Measurements from ENCODE around the gene SPSB3. TPM values are rescaled to one million over a fixed set of nuclear protein-coding genes. Genes with fewer than 3 reads are reported as not detected.

SPSB3 gene
- total and polyA plus RNA-seq, 10 donors, result 41.4 to 266 (median 90.0) TPM

DNA sequence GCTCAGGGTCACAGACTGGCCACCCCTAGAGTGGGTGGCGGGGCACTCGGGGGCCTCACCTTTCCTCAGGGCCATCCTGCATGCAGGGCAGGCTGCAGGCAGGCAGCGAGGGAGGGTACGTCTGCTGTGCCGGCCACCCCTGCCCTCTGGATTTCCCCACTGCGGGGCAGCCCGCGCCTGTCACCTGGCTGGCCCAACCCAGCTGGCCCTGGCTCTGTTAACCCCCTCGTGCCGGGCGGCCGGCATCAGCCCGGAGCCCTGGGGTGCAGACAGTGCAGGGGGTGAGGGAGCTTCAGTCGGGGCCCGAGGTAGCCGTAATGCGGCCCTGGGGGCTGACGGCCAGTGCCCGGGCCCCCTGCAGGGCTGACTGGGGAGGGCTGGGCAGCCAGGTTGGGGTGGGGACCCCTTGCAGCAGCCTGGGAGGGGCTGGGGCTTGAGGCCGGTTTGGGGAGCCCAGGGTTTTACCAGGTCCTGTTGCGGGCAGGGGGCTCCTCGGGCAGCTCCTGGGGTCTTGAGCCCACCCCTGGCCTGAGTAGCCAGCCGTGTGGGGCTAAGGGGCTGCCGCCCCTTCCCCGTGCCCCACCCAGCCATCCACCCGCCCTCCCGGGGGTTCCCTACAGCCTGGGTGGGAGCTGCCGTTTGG lies 11.3 kb upstream of the SPSB3 start, which contains the start of gene IGFALS:
TSS of gene IGFALS (minus strand) at position 128 of the 643 bp plus-strand sequence. CDS start at position 75, 53 bp downstream.
- 63 to 86% (median 80%) methylated on average over 14 to 28 of the region's 28 CpGs for WGBS, 5 donors
- no peak within 1 kb of the TSS for H3K27ac ChIP-seq
- H3K4me1 ChIP-seq, result no peaks in the 10 kb centered on the region
- no peak within 1 kb of the TSS for H3K4me3 ChIP-seq
- intact Hi-C loops (cut with DNase I; ENCODE audit: low total_unique reads), result no loop called here
- TF ChIP-seq POLR2AphosphoS5 (IDR thresholded peaks at IDR 0.05) (peak in 1 of 3 donors; percentile 22), POLR2A (IDR thresholded peaks at IDR 0.05) (no peak)
- DNase-seq, result no peak
- H3K9me3 ChIP-seq, result peaks cover 0 to 20% (median 17%) of the 10 kb centered on the region in 8 donors
- H3K27me3 ChIP-seq (replicated peaks in 1 of 7), result no peaks in the 10 kb centered on the region
- H3K36me3 ChIP-seq, result peaks cover 0 to 42% (median 30%) of the 10 kb centered on the region in 6 donors

GRCh38 chr16:1792836-1793577 lies 10.6 kb upstream of the SPSB3 start:
- WGBS, 5 donors, result 92 to 97% (median 92%) methylated on average over 6 to 33 of the region's 33 CpGs
- DNase-seq, result peak; percentile 71
- peaks cover 0 to 13% (median 10%) of the 10 kb centered on the region in 8 donors for H3K9me3 ChIP-seq
- TF ChIP-seq CTCF (IDR thresholded peaks at IDR 0.05 in 8 of 11, conservative IDR thresholded peaks at IDR 0.05 in 3 of 11), result no peak
- no peak for TF ChIP-seq POLR2A (IDR thresholded peaks at IDR 0.05)
- no peak for TF ChIP-seq POLR2AphosphoS5 (IDR thresholded peaks at IDR 0.05)
- no peak overlapping the region for H3K4me3 ChIP-seq
- H3K36me3 ChIP-seq, result peaks cover 0 to 49% (median 37%) of the 10 kb centered on the region in 6 donors
- no peaks in the 10 kb centered on the region for H3K4me1 ChIP-seq
- H3K27me3 ChIP-seq (replicated peaks in 1 of 7), result no peaks in the 10 kb centered on the region
- intact Hi-C loops (cut with DNase I; ENCODE audit: low total_unique reads), result no loop called here
- H3K27ac ChIP-seq, result no peak overlapping the region

DNA sequence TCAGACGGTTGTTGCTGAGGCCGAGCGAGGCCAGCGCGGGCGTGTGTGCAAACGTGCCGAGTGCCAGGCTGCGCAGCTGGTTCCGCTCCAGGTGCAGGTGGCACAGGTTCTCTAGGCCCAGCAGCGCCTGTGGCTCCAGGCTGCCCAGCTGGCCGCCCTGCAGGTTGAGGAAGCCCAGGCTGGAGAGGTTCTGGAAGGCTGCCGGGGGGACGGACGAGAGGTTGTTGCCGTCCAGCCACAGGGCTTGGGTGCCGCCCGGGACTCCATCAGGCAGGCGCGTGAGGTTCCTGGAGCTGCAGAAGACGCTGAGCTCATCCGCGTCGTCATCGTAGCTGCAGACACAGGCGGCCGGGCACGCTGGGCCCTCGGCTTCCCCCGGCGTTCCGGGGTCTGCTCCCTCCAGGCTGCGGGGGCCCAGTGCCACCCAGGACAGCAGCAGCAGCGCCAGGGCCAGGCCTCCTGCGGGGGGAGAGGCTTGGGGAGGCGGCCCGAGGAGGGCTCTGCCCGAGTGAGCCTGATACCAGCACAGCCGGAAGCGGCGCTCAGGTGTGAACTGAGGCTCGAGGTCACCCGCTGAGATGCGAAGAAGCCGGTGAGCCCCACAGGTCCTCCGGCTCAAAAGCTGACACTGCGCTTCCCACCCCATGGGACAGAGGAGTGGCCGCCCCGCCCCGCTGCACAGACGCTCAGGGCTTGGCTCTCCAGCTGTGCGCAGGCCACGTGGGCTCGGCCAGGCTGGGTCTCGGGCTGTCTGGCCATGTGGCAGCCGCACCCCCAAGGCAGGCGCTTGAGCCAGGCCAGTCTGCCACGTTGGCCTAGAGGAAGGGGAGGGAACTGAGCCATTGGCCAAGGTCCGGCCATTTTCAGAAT lies 9.8 kb upstream of the SPSB3 start:
- no peaks in the 10 kb centered on the region for H3K27me3 ChIP-seq (replicated peaks in 1 of 7)
- no peak overlapping the region for H3K27ac ChIP-seq
- peaks cover 0 to 5% (median 2%) of the 10 kb centered on the region in 8 donors for H3K9me3 ChIP-seq
- H3K4me3 ChIP-seq, result no peak overlapping the region
- 90 to 94% (median 92%) methylated on average over 37 to 59 of the region's 59 CpGs for WGBS, 5 donors
- H3K4me1 ChIP-seq, result peaks cover 0 to 2% (median 0%) of the 10 kb centered on the region in 6 donors
- H3K36me3 ChIP-seq, result peaks cover 0 to 57% (median 45%) of the 10 kb centered on the region in 6 donors
- intact Hi-C loops (cut with DNase I; ENCODE audit: low total_unique reads), result no loop called here
- TF ChIP-seq CTCF (IDR thresholded peaks at IDR 0.05 in 8 of 11, conservative IDR thresholded peaks at IDR 0.05 in 3 of 11) (no peak), POLR2AphosphoS5 (IDR thresholded peaks at IDR 0.05) (no peak), POLR2A (IDR thresholded peaks at IDR 0.05) (no peak)
- peak; percentile 65 for DNase-seq

DNA sequence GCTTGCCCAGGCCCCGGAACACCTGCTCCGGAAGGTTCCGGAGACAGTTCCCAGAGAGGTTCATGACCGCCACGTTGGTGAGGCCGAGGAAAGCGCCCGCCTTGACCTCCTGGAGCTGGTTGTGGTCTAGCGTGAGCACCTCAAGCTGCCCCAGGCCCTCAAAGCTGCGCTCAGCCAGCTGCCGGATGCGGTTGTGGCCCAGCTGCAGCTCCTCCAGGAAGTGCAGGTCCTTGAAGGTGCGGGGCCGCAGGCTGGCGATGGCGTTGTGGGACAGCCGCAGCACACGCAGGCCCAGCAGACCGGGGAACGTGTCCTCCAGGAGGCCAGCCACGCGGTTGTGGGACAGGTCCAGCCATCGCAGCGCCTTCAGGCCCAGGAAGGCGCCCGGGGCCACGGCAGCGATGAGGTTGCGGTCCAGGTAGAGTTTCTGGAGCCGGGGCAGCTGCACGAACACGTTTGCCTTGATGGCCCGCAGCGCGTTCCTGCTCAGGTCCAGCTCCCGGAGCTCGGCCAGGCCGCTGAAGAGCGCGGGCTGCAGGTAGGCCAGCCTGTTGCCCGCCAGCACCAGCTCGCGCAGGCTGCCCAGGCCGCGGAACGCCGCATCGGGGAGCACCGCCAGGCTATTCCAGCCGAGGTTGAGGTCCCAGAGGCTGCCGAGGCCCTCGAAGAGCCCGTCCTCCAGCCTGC lies 9.0 kb upstream of the SPSB3 start:
- DNase-seq, result peak; percentile 64
- Histone ChIP-seq H3K4me1 (peaks cover 0 to 10% (median 2%) of the 10 kb centered on the region in 6 donors), H3K9me3 (no peaks in the 10 kb centered on the region), H3K27me3 (replicated peaks in 1 of 7) (no peaks in the 10 kb centered on the region), H3K4me3 (no peak overlapping the region), H3K27ac (no peak overlapping the region), H3K36me3 (peaks cover 0 to 65% (median 53%) of the 10 kb centered on the region in 6 donors)
- intact Hi-C loops (cut with DNase I; ENCODE audit: low total_unique reads), result no loop called here
- WGBS, 5 donors, result 92 to 96% (median 95%) methylated on average over 35 to 53 of the region's 53 CpGs
- TF ChIP-seq POLR2A (IDR thresholded peaks at IDR 0.05) (no peak), CTCF (IDR thresholded peaks at IDR 0.05 in 8 of 11, conservative IDR thresholded peaks at IDR 0.05 in 3 of 11) (no peak), POLR2AphosphoS5 (IDR thresholded peaks at IDR 0.05) (no peak)
